ENCODE measurements around the gene RBP7.
"Not testable (repeated sequence)": the region's sequence is repeated elsewhere in the genome, so short reads cannot be mapped to it uniquely, and the experiment has no call there.

The RBP7 gene

DNA sequence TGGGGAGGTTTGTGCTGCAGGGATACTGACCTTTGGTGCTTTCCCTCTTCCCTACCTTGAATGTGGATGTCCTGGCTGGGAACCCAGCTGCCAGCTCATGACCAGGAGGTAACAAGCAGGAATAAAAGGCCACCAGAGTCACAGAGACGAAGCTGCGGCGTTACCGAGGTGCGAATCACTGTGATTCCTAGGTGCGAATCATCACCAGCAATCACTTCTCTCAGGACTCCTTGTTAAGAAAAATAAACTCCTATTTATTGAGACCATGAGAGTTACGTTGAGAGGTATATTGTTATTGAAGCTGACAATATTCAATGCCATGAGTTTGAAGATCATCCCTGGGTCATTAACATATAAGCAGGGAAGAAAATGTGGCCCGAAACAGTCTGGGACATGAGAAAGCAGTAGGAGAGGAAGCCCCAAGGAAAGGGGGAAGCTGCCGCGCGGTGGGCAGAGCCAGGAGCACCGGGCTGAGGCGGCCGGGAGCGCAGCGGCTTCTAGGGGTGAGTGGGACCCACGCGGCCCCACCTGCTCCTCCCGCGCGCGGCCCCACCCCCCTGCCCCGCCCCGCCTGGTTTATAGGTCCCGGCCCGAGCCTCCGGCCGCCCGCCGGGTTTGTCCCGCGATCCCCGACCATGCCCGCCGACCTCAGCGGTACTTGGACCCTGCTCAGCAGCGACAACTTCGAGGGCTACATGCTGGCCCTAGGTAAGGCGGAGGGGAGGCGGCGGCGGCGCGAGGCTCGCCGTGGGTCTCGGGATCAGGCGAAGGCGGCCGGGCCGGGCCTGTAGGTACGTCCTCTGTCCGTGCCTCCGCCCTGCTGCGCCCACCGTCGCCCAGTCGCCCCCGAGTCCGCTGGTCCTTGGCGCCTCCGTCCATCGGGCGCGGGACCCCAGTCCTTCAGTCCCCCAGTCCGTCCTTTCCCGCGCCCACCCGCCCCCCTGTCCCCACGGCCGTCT, at the start of gene RBP7:
Gene RBP7 (plus strand): TSS at position 605 of the 959 bp plus-strand sequence. CDS start 31 bp downstream, at position 636.
- DNase-seq = no peak

DNA sequence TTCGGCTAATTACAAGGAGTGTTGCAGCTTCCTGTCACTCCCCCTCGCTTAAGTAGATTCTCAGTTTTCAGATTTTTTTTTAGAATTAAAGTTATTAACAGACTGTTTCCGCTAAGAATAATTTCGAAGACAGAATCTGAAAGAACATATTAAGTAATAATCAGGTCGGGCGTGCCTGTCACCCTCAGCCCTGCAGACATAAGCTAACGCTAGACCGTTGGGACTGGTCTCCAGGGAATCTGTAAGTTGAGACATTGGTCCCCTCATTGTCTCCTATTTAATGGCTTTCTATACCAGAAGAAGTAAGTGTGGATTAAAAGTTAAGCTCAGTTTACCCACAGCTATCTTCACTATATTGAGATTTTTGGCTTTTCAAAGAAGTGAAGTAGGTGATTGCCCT, 39.3 kb upstream of the RBP7 start:
- DNase-seq = no peak

DNA sequence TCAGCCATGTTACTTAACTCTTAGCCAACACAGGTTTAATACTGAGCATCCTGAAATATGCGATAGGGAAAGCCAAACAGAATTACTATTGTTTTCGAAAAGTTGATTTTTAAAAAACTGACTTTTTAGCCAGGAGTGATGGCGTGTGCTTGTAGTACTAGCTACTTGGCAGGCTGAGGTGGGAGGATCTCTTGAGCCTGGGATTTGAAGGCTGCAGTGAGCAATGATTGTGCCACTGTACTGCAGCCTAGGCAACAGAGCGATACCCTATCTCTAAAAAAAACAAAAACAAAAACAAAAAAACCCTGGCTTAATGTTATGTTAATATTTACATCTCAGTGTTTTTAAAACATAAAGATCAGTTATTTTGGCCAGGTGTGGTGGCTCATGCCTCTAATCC, 37.0 kb upstream of the RBP7 start:
- no peak for DNase-seq

DNA sequence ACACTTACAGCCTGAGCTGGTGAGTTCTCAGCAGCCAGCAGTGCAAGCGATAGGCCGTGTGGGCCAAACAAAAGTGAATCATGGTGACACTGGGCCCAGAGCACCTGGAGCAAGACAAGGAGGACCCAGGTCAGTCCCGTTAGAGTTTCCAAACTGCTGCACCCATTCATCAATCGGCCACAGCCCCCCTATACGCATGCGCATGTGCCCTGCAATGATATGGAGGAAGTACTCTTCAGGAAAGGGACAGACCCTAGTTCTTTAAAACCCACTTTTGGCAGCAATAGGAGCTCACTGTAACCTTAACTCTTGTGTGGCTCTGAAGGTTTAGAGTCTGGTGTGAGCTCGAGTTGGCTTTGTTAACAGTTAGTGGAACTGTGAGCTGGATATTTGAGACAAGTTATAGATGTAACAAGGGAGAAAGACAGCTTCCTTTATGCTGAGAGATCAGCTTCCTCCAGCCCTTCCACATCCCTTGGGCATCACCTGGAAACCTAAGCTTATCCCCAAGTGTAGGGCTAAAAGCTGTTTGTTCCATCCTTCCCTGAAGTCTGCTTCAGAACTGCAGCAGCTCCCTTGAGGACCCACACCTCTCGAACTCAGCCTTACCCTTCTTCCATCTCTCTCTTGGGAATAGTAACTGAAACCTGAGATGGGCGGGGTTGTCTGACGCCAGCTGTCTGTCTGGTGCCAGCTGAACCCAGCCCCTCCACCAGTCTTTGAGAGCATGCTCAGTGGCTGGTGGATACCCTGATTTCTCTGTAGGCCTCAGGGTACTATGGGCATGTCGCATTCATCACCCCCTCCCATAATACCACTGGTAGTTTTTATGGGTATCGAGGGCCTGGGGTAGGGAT, 36.1 kb upstream of the RBP7 start:
- no peak for DNase-seq

DNA sequence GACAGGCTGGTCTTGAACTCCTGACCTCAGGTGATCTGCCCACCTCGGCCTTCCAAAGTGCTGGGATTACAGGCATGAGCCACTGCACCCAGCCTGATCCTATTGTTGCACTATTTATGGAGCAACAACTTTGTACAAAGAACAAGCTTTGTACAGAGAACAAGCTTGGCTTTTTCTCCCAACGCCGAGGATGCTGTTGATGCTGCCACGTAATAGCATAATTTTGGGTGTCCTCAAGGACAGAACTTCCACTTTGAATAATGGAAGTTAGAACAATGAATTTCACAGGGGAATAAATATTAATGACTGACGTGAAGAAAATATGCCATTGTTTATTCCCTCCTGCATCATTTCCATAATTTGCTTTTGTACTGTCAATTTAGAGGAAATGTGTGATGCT, 12.8 kb upstream of the RBP7 start:
- DNase-seq = no peak

DNA sequence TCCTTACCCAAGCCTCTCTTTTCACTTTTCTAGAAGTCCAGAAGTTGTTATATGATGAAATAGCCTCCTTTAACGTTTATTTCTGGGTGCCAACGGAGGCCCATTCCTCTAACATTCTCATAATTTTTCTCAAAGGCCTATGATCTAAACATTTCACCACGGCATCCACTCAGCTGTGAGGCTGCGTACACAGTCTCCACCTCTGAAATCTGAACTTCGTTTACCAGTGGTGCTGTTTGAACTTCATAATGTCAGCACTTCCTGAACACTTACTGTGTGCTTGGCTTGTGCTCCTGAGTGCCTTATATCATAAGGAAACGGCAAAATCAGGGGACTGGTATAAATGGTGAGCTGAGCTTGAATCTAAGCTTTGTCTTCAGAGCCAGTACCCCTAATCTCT, 12.0 kb upstream of the RBP7 start:
- no peak for DNase-seq

DNA sequence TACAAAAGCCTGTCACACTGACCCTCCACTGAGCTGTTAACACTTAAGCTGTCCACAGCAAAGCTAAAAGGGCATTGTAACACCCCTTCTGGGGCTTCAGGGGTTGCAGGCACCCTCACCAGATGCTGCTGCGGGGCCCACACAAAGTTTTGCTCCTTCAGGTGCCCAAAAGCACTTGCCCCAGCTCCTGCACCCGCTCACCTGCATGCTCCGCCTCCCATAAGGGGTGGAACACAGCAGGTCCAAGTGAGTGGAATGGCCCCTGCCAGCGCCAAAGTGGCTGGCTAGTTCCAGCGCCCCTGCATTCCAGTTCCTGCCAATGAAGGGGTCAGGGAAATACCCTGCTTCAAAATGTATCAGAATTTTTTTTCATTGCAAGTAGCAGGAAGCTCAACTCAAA, 7.3 kb upstream of the RBP7 start:
- DNase-seq = no peak

DNA sequence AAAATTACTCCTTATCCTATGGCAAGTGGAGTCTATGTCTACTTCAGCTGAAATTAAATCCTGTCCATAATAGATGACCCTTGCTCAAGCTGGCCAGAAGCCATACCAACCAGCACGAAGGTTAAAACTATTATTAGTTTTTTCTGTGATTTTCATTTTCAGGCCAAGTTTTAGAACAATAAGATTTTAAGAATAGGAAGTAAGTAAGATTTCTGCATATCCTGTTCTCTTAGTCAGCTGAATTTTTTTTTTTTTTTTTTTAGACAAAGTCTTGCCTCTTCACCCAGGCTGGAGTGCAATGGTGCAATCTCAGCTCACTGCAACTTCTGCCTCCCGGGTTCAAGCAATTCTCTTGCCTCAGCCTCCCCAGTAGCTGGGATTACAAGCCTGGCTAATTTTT, 6.1 kb upstream of the RBP7 start:
- no peak for DNase-seq

DNA sequence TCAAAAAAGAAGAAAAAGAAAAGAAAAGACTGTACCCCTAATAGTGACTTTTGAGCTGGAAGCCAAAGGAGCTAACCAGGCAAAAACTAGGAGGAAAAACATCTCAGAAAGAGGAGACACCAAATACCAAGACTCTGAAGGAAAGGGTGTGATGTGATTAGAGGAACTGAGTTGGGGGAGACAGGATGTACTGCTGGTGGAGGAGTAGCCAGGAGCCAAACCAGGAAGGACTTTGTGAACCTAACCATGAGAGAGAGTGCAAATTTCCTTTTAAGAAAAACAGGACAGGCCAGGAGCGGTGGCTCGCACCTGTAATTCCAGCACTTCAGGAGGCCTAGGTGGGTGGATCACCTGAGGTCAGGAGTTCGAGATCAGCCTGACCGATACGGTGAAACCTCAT, 4.1 kb upstream of the RBP7 start:
- DNase-seq = no peak

DNA sequence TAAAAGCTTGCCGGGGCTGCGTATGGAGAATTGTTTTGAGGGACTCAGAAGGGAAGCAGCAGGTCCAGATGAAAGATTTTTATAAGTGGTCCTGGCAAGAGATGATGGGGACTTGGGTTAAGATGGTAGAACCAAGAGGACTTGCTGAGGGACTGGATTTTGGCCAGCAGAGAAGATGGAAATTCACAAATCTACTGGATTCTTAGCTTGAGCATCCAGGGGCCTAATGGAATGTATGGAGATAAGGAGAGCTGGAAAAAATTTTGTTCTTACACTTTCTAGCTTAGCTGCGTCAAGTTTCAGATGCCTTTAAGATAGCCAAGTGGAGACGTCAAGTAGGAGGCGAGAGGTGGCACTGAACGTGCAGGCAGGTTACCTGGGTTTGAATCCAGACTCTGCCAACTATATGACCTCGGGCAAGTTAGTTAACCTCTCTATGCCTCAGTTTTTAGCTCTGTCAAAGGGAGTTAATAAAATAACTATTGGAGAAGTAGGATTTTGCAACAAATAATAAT, 3.4 kb upstream of the RBP7 start:
- no peak for DNase-seq

DNA sequence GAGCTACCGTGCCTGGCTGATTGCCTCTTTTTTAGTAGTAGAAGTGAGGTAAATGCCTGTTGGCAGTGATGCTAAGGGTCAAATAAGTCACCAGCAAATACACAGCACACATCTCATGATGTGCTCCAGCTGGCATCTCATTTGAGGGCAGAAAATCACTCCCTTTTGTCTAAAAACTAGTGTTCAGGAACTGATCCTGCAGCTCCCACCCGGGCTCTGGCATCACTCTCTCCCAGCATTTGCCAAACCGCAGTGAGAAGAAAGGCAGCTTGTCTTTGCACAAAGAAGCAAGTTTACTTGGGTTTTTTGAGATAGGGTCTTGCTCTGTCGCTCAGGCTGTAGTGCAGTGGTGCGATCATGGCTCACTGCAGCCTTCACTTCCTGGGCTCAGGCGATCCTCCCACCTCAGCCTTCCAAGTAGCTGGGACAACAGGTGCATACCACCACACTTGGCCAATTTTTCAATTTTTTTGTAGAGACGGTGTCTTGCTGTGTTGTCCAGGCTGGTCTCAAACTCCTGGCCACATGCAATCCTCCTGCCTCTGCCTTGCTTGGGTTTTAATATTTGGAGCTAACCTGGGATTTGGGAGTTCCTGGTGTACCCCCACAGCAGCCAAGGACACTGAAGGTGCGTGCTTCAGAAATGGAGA, 4.1 kb downstream of the RBP7 start:
- no peak for DNase-seq

DNA sequence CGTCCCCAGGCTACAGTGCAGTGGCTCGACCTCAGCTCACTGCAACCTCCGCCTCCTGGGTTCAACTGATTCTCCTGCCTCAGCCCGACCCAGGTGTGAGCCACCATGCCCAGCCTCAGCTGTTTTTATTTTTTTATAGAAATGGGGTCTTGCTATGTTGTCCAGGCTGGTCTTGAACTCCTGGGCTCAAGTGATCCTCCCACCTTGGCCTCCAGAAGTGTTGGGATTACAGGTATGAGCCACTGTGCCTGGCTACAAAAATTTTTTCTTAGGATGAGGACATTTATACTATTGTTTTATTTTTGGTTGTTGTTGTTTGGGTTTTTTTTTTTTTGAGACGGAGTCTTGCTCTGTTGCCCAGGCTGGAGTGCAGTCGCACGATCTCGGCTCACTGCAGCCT, 8.2 kb downstream of the RBP7 start:
- DNase-seq = not testable (repeated sequence)

DNA sequence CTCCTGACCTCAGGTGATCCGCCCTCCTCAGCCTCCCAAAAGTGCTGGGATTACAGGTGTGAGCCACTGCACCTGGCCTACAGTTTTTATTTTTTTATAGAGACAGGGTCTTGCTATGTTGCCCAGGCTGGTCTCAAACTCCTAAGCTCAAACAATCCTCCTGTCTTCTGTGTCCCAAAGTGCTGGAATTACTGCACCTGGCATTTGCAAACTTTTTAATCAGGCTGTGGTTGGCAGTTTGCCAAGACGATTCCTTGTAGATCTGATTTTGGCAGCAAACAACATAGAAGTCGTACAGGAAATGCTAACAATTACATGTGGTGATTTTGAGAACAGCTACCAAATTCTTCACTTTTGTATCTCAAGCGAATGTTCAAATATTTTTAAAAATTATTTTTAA, 10.1 kb downstream of the RBP7 start:
- no peak for DNase-seq

DNA sequence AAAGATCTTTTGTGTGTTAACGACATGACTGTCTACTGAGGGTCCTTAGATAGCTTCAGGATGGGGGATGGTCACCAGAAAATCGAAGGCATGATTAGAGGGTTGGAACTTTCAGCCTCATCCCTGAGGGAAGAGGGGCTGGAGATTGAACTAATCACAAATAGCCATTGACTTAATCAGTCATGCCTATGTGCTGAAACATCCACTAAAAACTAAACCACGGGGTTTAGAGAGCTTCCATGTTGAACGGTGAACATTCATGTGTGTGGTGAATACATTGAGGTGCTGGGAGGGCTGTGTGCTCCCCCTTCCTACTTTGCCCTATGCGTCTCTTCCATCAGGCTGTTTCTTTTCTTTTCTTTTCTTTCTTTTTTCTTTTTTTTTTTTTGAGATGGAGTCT, 17.0 kb downstream of the RBP7 start:
- no peak for DNase-seq

DNA sequence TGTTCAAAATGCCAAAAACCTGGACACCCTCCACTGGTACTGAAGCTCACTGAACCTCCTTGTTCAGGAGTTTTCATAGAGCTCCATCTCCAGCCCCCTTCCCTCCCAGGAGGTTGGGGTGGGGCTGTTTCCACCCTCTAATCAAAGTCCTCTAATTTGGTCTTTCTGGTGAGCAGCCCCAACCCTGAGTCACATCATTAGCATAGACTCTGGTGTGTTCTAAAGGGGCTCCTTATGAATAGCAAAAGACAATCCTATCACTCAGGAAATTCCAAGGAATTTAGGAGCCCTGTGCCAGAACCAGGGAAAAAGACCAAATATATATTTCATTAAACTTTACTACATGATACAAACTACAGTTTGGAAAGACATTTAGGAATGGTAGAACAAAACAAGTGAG, 22.5 kb downstream of the RBP7 start:
- DNase-seq = no peak

DNA sequence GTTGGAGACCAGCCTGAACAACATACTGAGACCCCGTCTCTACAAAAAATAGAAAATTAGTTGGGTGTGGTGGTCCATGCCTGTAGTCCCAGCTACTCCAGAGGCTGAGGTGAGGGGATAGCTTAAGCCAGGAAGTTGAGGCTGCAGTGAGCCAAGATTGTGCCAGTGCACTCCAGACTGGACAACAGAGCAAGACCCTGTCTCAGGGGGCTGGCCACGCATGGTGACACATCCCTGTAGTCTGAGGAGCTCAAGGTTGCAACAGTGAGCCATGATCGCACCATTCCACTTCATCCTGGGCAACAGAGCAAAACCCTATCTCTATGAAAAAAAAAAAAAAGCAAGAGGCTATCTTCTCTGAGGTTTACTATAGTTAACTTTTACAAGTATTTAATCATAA, 23.1 kb downstream of the RBP7 start:
- DNase-seq = no peak

DNA sequence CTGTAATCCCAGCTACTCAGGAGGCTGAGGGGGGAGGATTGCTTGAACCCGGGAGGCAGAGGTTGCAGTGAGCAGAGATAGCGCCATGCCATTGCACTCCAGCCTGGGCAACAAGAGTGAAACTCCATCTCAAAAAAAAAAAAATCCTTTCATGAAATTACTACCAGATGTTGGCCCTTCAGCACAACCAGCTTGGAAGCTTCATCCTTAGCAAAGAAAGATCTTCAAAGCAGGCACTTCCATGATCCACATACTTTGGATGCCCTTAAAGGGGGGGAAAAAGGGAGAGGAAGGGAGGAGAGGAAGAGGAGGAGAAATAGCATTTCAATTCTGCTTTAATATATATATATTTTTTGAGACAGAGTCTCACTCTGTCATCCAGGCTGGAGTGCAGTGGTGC, 23.6 kb downstream of the RBP7 start:
- DNase-seq = not testable (repeated sequence)

DNA sequence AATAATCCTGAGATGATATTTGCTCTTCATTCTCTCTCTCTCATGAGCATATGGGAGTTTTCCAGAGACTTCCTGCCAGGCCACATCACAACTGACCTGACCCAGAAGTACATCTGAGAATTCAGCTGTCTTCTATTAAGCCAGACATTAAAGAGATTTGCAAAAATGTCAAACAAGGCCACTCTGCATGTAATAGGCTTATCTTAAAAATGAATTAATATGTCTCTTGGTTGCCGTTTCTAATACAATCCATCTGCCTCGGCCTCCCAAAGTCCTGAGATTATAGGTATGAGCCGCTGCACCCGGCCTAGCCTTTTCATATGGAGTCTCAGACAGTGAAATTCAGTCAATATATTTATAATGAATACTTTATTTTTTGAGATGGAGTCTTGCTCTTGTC, 25.0 kb downstream of the RBP7 start:
- not testable (repeated sequence) for DNase-seq

DNA sequence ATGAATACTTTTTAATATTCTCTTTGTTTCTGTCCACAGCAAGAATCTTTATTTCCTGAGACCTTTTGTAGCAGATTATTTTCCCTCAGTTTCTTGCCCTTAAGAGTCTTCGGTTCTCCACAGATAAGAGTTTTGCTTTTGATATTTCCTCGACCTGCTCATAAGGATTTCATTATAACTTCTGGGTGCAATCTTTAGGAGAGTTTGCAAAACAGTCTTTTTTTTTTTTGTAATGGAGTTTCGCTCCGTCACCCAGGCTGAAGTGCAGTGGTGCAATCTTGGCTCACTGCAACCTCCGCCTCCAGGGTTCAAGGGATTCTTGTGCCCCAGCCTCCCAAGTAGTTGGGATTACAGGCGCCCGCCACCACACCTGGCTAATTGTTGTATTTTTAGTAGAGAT, 25.6 kb downstream of the RBP7 start:
- DNase-seq = no peak

DNA sequence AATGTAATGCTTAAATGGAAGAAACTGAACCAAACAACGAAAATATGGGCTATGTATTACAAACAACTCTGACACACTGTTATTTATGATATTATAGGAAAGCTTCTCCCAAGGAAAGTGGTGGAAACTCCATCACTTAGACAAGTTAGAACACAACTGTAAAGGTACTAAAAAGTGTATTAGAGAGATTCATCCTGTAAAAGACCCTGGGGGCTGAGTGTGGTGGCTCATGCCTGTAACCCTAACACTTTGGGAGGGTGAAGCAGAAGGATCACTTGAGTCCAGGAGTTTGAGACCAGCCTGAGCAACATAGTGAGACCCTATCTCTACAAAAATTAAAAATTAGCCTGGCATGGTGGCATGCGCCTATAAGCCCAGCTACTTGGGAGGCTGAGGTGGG, 28.3 kb downstream of the RBP7 start:
- no peak for DNase-seq

DNA sequence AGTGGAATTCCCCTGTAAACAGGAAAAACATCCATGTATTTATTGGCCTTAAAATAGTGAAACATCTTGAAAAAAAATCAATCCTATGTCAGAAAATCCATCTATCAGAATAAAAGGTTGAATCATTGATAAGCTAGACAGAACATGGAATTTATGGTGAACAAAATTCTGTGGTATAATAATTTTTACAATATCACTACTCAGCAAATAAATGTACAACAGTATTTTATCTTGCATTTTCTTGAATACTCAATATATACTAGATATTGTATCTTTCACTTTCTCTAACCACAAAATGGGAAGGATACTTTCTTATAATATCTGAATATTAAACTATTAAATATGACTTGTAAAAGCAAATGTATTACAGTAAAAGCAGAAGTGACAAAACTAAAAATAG, 30.0 kb downstream of the RBP7 start:
- DNase-seq = no peak

DNA sequence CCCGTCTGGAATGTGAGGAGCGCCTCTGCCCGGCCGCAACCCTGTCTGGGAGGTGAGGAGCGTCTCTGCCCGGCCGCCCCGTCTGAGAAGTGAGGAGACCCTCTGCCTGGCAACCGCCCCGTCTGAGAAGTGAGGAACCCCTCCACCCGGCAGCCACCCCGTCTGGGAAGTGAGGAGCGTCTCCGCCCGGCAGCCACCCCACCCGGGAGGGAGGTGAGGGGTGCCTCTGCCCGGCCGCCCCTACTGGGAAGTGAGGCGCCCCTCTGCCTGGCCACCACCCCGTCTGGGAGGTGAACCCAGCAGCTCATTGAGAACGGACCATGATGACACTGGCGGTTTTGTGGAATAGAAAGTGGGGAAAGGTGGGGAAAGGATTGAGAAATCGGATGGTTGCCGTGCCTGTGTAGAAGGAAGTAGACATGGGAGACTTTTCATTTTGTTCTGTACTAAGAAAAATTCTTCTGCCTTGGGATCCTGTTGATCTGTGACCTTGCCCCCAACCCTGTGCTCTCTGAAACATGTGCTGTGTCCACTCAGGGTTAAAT, 32.0 kb downstream of the RBP7 start:
- not testable (repeated sequence) for DNase-seq

DNA sequence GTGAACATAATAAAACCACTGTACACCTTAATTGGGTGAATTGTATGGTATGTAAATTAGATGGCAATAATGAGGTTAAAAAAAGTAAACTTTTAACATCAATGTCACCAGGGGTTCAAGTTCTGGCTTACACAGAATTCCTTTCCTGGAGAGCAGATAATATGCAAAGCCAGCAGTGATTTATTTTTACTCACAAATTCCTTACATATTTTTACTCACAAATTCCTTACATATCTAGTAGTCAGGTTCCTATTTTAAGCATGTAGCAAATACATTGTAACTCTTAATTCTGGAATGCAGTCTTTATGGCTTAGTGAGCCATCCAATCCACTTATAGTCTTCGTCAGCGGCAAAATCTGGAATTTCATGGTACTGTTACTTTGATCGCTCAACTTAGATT, 34.4 kb downstream of the RBP7 start:
- no peak for DNase-seq

Data from activated T-cell treated with anti-CD3 and anti-CD28 coated beads for 4 hours (primary cell).